Activated CD8-positive, alpha-beta memory T cell treated with anti-CD3 and anti-CD28 coated beads, Interleukin-2, amount 10 ng/mL, durations not matched to agents 7 days and 5 days (primary cell): ENCODE measurements around the gene GADL1. TPM values are rescaled to one million over a fixed set of nuclear protein-coding genes. Genes with fewer than 3 reads are reported as not detected.

ENCODE experiments used
- ATAC-seq: fragments of 150-1000 bp; cut with Tn5 transposase; one replicate; pipeline ENCODE4 v1.10.0; 2021; ENCODE audit warnings: moderate library complexity
- CTCF ChIA-PET: fragments of 350-600 bp; sonication (Branson Sonifier 250); formaldehyde crosslinking; loops from one replicate; lab custom pipeline; 2021; ENCODE audit warnings: antibody characterized with exemption; lab: Charles Lee
- DNase-seq: peaks from one replicate; pipeline ENCODE4 v3.0.0-alpha.2; 2020
- H3K27ac Mint-ChIP-seq: one replicate; pipeline ENCODE4 v1.8.0; 2021; ENCODE audit warnings: mild to moderate bottlenecking, mixed read lengths
- H3K27me3 Mint-ChIP-seq: one replicate; pipeline ENCODE4 v1.8.0; 2021; ENCODE audit warnings: mixed read lengths
- H3K36me3 Mint-ChIP-seq: one replicate; pipeline ENCODE4 v1.8.0; 2021; ENCODE audit warnings: mild to moderate bottlenecking, mixed read lengths
- H3K4me1 Mint-ChIP-seq: one replicate; pipeline ENCODE4 v1.8.0; 2021; ENCODE audit warnings: mixed read lengths
- H3K4me3 Mint-ChIP-seq: one replicate; pipeline ENCODE4 v1.8.0; 2021; ENCODE audit warnings: mild to moderate bottlenecking, moderate library complexity, mixed read lengths
- H3K9me3 Mint-ChIP-seq: one replicate; pipeline ENCODE4 v1.8.0; 2022; ENCODE audit warnings: low read depth, mixed read lengths
- total RNA-seq, 2 experiments: library from RNA; stranded (reverse); gene quantifications; one replicate each; pipeline ENCODE4 v1.2.3, GENCODE V29; 2021

The GADL1 gene
- total RNA-seq, 2 experiments from 2014 or later, result not detected

DNA sequence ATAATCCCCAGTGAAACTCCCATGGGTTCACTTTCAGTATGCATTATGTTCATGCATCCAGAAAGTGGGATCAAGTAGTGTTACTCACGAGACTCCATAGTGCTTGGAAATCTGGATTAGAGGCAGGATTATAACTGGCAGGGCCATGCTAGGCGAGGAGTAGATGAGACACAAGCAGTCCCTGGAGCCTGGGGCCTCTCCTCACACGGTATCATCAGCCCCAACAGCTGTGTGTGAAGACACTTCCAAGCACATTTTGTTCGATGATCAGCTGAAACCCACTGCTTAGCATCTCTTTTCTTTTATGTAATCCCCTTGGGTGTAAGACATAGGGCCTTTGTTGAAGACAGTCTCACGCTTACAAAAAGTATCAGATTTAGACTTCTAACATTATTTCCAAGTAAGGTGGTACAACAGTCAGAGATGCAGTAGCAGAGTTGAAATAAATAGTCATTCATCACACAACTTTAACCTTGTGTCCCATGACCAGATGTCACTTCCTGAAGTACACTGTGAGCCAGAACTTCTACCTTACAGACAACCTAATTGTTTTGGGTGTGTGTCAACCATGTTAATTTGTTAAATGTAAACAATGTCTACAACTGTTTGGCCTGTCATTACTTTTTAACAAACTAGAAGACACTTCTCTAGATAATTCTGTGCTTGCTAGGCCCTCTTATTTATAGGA, 116.9 kb downstream of the GADL1 start:
- Mint-ChIP-seq H3K27me3 (peaks cover 25% of the 10 kb centered on the region), H3K4me3 (no peak overlapping the region), H3K27ac (no peak overlapping the region), H3K36me3 (no peaks in the 10 kb centered on the region), H3K4me1 (no peaks in the 10 kb centered on the region), H3K9me3 (no peaks in the 10 kb centered on the region)
- CTCF ChIA-PET, result no interaction called here
- DNase-seq, result no peak
- no peak for ATAC-seq

DNA sequence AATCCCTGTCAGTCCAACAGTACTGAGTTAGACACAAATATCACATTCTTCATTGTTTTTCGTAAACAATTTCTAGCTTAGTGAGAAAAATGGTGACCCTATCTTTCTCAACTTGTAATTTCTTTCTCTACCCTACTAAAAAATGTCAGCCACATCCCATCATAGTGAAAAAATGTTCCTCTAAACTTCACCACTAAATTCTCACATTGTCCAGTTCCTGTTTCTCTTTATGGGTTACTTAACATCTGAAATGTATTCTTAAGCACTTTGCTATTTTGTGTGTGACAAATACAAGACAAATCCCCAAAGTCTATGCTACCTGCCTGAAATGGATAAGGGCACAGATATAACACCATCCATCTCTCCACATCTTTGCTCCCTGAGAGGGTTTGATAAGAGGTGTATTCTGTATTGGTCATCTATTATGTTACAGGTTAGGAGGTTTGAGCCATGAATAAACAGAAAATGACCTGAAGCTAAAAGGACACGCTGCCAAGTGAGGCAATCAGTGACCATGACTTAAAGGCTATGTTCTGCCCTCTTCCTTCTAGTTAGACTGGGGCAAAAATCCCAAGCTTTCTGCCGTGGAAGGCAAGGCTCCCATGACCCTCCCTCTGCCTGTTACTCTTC, 118.2 kb downstream of the GADL1 start:
- Mint-ChIP-seq H3K27me3 (peaks cover 19% of the 10 kb centered on the region), H3K9me3 (no peaks in the 10 kb centered on the region), H3K4me1 (no peaks in the 10 kb centered on the region), H3K27ac (no peak overlapping the region), H3K36me3 (no peaks in the 10 kb centered on the region), H3K4me3 (no peak overlapping the region)
- DNase-seq (no peak), ATAC-seq (no peak)
- CTCF ChIA-PET, result no interaction called here

DNA sequence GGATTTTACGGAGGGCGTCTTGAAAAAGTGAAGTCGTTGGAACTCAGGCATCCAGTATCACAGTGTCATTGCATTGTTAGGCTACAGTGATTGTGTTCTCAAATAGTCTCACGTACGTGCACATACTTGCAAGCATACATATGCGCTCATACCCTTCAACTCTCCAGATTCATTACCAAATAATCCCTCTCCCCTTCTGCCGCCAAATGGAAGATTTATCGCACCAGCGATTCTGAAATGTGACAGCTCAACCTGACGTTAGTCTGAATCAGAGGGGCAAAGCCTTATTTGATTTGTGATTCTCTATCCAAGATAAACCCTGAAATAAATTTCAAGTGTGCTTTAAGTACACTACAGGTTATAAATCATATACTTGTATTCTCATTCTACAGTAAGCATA, 119.4 kb downstream of the GADL1 start:
- CTCF ChIA-PET, result no interaction called here
- no peak for DNase-seq
- Mint-ChIP-seq H3K27me3 (peaks cover 20% of the 10 kb centered on the region), H3K9me3 (no peaks in the 10 kb centered on the region), H3K36me3 (no peaks in the 10 kb centered on the region), H3K27ac (no peak overlapping the region), H3K4me1 (no peaks in the 10 kb centered on the region), H3K4me3 (no peak overlapping the region)
- no peak for ATAC-seq

DNA sequence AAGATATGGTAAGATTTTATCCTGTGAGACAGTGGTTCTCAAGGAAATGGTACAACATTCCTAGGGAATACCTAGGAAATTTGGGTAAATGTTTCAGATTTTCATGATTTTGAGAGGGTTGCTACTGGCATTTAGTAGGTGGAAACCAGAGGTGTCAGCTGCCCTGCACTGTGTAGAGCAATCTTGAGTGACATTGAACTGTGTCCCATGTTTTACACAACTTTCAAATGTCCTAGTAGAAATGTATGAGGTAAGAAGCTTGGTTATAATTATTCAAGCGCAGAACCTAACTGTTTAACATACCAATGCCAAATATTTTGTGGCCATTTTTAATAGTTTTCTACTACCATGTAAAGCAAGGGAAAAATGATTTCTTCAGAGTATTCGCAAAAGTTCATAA, 120.4 kb downstream of the GADL1 start:
- CTCF ChIA-PET, result no interaction called here

DNA sequence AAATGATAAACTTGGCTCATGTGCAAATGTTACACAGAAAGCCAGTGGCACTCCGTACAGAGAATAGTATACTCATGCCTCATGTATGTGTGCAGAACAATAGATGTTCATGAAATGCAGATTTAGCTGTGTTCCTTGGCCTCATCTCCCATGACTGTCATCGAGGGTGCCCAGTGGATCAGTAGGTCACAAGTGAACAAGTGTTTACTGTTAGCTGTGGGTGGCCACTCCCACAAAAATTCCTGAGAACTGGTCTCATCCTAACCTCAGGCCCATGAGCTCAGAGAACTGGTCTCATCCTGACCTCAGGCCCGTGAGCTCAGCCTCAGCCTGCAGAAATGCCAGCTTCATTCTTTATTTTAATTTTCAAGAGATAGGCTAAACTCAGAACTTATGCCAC, 124.1 kb downstream of the GADL1 start:
- no peaks in the 10 kb centered on the region for H3K4me1 Mint-ChIP-seq
- no peaks in the 10 kb centered on the region for H3K9me3 Mint-ChIP-seq
- CTCF ChIA-PET, result interaction anchor here (1.1 to 1.6 kb wide), 6 partner anchors 10 to 364 kb away, joined by 3 to 6 read pairs (median 4); no protein-coding TSS in a partner anchor
- peaks cover 26% of the 10 kb centered on the region for H3K27me3 Mint-ChIP-seq
- H3K27ac Mint-ChIP-seq, result no peak overlapping the region
- H3K36me3 Mint-ChIP-seq, result no peaks in the 10 kb centered on the region
- DNase-seq (no peak), ATAC-seq (no peak)
- H3K4me3 Mint-ChIP-seq, result no peak overlapping the region

More for the DNA sequence above, 120.4 kb downstream of the GADL1 start:
- ATAC-seq (no peak), DNase-seq (no peak)
- Mint-ChIP-seq H3K4me1 (no peaks in the 10 kb centered on the region), H3K9me3 (no peaks in the 10 kb centered on the region), H3K27me3 (peaks cover 20% of the 10 kb centered on the region), H3K4me3 (no peak overlapping the region), H3K36me3 (no peaks in the 10 kb centered on the region), H3K27ac (no peak overlapping the region)

DNA sequence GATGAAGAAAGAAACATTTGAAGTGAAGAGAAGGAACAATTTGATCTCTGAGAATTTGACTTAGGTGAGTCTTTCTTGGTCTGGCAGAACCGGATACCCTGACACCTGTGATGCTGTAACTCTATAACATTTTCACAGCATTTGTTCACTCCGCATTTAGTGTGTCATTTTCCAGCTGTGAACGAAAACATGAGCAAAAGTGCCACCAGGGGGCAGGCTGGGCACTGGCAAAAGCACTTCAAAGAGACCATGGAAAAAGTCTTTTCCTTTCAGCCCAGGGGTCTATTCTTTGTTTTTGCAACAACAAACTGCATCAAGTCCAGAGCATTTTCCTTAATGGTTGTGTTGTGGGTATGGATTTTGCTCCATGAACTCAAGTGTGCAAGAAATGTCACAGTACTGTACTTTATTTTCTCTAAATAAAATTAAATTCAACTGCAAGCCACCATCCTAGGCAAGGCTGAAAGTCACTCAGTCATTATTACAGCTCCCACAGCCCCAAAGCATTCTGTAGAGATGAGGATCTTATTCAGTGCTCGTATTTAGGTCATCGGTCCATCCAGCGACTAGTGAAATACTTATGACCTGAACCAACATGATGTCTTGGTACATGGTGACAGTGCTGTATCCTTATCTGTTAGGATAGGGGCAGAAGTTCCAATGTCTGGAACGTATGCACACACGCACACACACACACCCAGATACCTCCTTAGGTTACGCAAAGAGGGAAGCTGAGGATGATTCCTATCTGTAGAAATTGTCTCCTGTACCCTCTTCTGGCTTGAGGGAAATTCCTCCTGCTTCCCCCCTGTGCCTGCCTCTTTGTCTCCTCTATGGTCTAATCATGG, 125.5 kb downstream of the GADL1 start:
- Mint-ChIP-seq H3K4me3 (no peak overlapping the region), H3K4me1 (no peaks in the 10 kb centered on the region), H3K9me3 (no peaks in the 10 kb centered on the region), H3K27ac (no peak overlapping the region), H3K36me3 (no peaks in the 10 kb centered on the region), H3K27me3 (peaks cover 26% of the 10 kb centered on the region)
- DNase-seq (peak; percentile 76), ATAC-seq (peak; percentile 51)
- CTCF ChIA-PET, result interaction anchor here (0.9 to 2.1 kb wide), 8 partner anchors 9 to 998 kb away, joined by 3 to 9 read pairs (median 4); no protein-coding TSS in a partner anchor

DNA sequence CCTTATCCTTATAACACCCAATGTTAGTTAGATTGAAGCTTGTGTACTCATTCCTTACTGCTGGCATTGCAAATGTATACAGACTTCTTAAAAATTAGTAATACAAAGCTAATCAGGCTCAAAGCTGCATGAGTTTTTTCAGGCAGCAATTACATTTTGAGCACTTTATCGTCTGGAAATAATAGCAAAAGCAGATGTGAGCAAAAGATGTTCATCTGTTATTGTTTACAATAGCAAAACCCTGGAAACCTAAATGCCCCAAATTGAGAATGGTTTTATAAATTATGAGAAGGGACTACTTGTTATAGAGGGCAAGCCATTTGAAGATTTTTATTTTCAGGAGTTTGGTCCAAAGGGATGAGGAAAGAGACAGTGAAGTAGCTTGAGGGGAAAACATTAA, 126.4 kb downstream of the GADL1 start:
- ATAC-seq, result no peak
- no peak overlapping the region for H3K27ac Mint-ChIP-seq
- H3K36me3 Mint-ChIP-seq, result no peaks in the 10 kb centered on the region
- no peak for DNase-seq
- CTCF ChIA-PET, result interaction anchor here (0.9 to 2.1 kb wide), 6 partner anchors 9 to 999 kb away, joined by 3 to 9 read pairs (median 4); no protein-coding TSS in a partner anchor
- no peaks in the 10 kb centered on the region for H3K9me3 Mint-ChIP-seq
- H3K27me3 Mint-ChIP-seq, result peaks cover 26% of the 10 kb centered on the region
- no peaks in the 10 kb centered on the region for H3K4me1 Mint-ChIP-seq
- H3K4me3 Mint-ChIP-seq, result no peak overlapping the region

DNA sequence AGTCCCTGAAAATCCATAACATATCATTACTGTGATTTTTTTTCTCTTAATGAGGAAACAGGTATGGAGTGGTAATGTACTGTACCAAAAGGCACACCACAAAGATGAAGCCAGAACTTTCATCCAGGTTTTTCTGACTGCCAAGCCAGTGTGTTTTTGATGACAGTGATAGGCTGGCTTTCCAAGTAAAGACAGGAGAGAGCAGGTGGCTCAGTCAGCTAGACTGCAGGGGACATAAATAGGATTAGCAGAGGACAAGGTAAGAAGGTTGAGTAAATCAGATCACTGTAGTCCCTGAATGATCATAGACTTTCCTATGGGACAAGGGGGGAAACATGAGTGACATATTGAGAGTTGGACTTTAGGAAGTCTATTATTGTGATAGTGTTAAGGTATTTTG, 127.9 kb downstream of the GADL1 start:
- DNase-seq, result no peak
- Mint-ChIP-seq H3K4me1 (no peaks in the 10 kb centered on the region), H3K27ac (no peak overlapping the region), H3K36me3 (no peaks in the 10 kb centered on the region), H3K9me3 (no peaks in the 10 kb centered on the region), H3K27me3 (peaks cover 18% of the 10 kb centered on the region), H3K4me3 (no peak overlapping the region)
- CTCF ChIA-PET, result no interaction called here
- ATAC-seq, result no peak

DNA sequence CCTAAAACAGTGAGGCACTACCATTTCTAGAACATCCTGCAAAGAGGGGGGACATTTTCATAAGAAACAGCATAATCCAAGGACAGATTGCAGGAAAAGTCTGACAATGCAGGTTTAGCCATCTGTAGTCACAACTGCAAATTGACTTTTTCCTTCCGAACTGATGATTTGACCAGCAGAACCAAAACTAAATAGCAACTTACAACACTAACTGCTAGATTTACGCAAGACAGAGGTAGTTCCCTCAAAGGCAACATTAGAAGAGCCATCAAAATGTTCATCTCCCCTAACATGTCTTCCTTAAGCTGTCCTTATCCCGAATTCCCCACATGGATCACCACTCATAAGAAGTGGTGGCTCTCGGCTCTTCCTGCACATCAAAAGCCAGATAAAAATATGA, 129.6 kb downstream of the GADL1 start:
- no peak overlapping the region for H3K27ac Mint-ChIP-seq
- no peak overlapping the region for H3K4me3 Mint-ChIP-seq
- no peaks in the 10 kb centered on the region for H3K9me3 Mint-ChIP-seq
- DNase-seq, result no peak
- peaks cover 14% of the 10 kb centered on the region for H3K27me3 Mint-ChIP-seq
- ATAC-seq, result no peak
- CTCF ChIA-PET, result no interaction called here
- no peaks in the 10 kb centered on the region for H3K4me1 Mint-ChIP-seq
- no peaks in the 10 kb centered on the region for H3K36me3 Mint-ChIP-seq

DNA sequence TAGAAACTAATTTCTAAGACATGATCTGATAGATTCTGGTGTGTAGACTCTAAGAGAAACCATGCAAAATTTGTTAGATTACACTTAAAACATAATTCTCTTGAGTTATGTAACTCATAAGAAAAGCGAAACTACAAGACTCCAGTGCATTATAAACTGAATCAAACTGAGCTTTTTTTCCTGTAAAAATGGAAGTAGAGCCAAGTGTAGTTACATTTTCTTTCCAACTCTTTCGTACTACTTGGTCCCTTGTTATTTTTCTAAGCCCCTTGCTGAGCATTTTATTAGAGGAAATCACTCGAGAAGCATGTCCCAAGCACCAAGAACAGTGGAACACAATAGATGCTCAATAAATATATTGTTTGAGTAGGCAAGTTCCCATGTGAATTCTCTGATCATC, 130.2 kb downstream of the GADL1 start:
- H3K4me1 Mint-ChIP-seq, result no peaks in the 10 kb centered on the region
- CTCF ChIA-PET, result no interaction called here
- H3K9me3 Mint-ChIP-seq, result no peaks in the 10 kb centered on the region
- no peaks in the 10 kb centered on the region for H3K36me3 Mint-ChIP-seq
- no peak for ATAC-seq
- no peak overlapping the region for H3K27ac Mint-ChIP-seq
- no peak for DNase-seq
- H3K27me3 Mint-ChIP-seq, result peaks cover 16% of the 10 kb centered on the region
- H3K4me3 Mint-ChIP-seq, result no peak overlapping the region

DNA sequence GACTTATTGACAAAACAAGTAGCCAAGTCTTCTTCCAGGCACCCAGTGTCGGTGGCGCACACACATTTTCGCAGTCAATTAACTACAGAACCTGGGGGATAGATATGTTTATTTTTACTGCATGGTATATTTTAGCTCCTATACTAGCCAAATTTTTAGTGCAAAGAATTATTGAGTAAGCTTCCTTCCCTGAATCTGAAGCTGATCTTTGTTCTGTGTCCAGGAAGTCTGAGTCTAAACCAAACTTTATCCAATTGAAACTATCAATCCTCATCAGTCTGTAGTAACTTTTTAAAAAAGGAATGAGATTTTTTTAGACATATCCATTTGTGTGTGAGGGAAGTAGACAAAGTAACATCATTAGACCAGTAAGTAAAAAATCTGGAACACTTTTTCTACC, 133.1 kb downstream of the GADL1 start:
- Mint-ChIP-seq H3K4me1 (no peaks in the 10 kb centered on the region), H3K4me3 (no peak overlapping the region), H3K36me3 (no peaks in the 10 kb centered on the region), H3K9me3 (no peaks in the 10 kb centered on the region), H3K27me3 (peaks cover 9% of the 10 kb centered on the region), H3K27ac (no peak overlapping the region)
- CTCF ChIA-PET, result no interaction called here
- DNase-seq, result no peak
- ATAC-seq, result no peak

DNA sequence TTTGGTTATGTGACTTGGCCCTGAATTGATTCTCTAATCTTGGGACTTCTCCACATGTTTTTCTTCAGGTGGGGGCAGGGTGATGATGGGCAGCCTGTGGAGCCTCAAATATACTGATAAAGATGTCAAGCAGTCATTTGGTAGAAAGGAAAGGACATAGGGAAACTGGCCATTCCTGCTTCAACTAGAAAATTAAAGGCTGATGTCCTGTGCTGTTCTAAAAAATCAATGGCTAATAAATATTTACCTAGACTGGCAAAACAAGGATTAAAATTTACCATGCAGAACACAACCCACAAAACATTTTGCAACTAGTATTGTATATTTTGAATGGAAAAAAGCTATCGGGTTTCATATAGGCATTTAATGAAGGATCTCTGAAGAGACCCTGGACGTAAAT, 133.7 kb downstream of the GADL1 start:
- Mint-ChIP-seq H3K27me3 (peaks cover 9% of the 10 kb centered on the region), H3K36me3 (no peaks in the 10 kb centered on the region), H3K27ac (no peak overlapping the region), H3K4me3 (no peak overlapping the region), H3K4me1 (no peaks in the 10 kb centered on the region), H3K9me3 (no peaks in the 10 kb centered on the region)
- ATAC-seq (no peak), DNase-seq (no peak)
- CTCF ChIA-PET, result no interaction called here

DNA sequence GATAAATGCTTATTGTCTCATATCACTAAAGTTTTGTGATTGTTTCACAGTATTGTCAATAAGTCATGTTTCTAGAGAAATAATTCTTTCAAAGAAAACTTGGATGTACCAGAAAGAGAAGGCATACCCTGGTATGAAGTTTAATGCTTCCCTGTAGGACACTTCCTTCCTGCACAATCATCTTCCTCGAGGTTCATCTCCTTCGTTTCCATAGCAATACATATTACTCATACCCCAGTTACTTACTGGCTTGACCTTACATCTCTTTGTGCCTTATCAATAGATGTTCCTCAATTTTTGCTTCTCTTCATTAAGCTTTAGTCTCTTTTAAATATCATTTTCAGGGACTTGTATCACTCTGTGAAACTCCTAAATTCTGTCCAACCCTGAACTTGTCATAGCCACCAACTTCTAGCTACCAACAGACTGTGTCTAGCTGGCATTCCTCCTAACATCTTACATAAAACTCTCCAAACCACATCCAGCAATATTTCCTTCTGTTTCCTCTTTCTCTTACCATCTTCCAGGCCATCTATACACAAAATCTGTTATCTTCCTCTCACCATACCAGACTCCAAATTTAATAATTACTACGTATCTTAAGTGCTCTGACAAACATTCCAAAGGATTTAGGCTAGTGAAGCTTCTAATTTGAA, 134.3 kb downstream of the GADL1 start:
- H3K27ac Mint-ChIP-seq, result no peak overlapping the region
- no peak for ATAC-seq
- DNase-seq, result no peak
- no peak overlapping the region for H3K4me3 Mint-ChIP-seq
- H3K4me1 Mint-ChIP-seq, result no peaks in the 10 kb centered on the region
- no peaks in the 10 kb centered on the region for H3K36me3 Mint-ChIP-seq
- H3K27me3 Mint-ChIP-seq, result peaks cover 9% of the 10 kb centered on the region
- H3K9me3 Mint-ChIP-seq, result no peaks in the 10 kb centered on the region
- CTCF ChIA-PET, result interaction anchor here (0.7 kb wide), 1 partner anchor 8 kb away, joined by 3 read pairs; no protein-coding TSS in a partner anchor
